Activated naive CD8-positive, alpha-beta T cell treated with anti-CD3 and anti-CD28 coated beads, Interleukin-2, amount 50 U/mL, for 24 hours (primary cell): Measurements from ENCODE around the gene FAM193B.
"Not testable (repeated sequence)": the region's sequence is repeated elsewhere in the genome, so short reads cannot be mapped to it uniquely, and the experiment has no call there.

Experiments
- ATAC-seq: fragments of 150-1000 bp; cut with Tn5 transposase; one replicate; pipeline ENCODE4 v1.10.0; 2021
- DNase-seq: peaks from one replicate; pipeline ENCODE4 v3.0.0; 2021
- H3K27ac Mint-ChIP-seq: one replicate; pipeline ENCODE4 v1.8.0; 2021; ENCODE audit warnings: mild to moderate bottlenecking, mixed read lengths
- H3K27me3 Mint-ChIP-seq: one replicate; pipeline ENCODE4 v1.8.0; 2021; ENCODE audit warnings: mixed read lengths
- H3K36me3 Mint-ChIP-seq: one replicate; pipeline ENCODE4 v1.8.0; 2021; ENCODE audit warnings: low read depth, mixed read lengths
- H3K4me1 Mint-ChIP-seq: one replicate; pipeline ENCODE4 v1.8.0; 2021; ENCODE audit warnings: mixed read lengths
- H3K4me3 Mint-ChIP-seq: one replicate; pipeline ENCODE4 v1.8.0; 2021; ENCODE audit warnings: mild to moderate bottlenecking, moderate library complexity, mixed read lengths
- H3K9me3 Mint-ChIP-seq: one replicate; pipeline ENCODE4 v1.8.0; 2021; ENCODE audit warnings: mixed read lengths

FAM193B gene

GRCh38 chr5:177537389-177538361 is 16.7 kb downstream of the FAM193B start:
- peaks cover 27% of the 10 kb centered on the region for H3K36me3 Mint-ChIP-seq
- no peaks in the 10 kb centered on the region for H3K27me3 Mint-ChIP-seq
- H3K9me3 Mint-ChIP-seq, result no peaks in the 10 kb centered on the region
- H3K27ac Mint-ChIP-seq, result no peak overlapping the region
- ATAC-seq (no peak), DNase-seq (no peak)
- H3K4me1 Mint-ChIP-seq, result no peaks in the 10 kb centered on the region
- H3K4me3 Mint-ChIP-seq, result no peak overlapping the region

- H3K27me3 Mint-ChIP-seq, result no peaks in the 10 kb centered on the region
- H3K36me3 Mint-ChIP-seq, result peaks cover 25% of the 10 kb centered on the region
- H3K27ac Mint-ChIP-seq, result no peak overlapping the region
- no peak for ATAC-seq
- no peak for DNase-seq
- no peaks in the 10 kb centered on the region for H3K4me1 Mint-ChIP-seq
- no peaks in the 10 kb centered on the region for H3K9me3 Mint-ChIP-seq
- H3K4me3 Mint-ChIP-seq, result no peak overlapping the region
Measured at GRCh38 chr5:177536386-177536785, 18.0 kb downstream of the FAM193B start.

DNA sequence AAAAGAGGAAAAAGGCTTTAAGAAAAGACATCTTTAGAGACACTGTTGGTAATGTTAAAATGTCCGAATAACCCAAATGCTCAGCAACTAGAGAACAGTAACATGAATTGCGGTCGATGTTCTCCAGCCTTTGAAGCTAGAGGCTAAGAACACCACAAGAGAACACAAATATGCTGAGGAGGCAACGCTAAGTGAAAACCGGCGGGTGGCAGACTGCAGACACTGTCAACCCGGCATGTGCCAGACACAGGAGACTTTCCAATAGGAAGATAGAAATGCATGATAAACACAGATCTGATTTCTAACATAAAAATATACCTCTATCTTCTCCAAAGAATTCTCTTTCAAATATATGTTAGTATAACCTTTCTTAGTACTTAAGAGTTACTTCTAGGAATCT is 19.2 kb downstream of the FAM193B start:
- Mint-ChIP-seq H3K9me3 (no peaks in the 10 kb centered on the region), H3K27me3 (no peaks in the 10 kb centered on the region), H3K4me1 (no peaks in the 10 kb centered on the region), H3K4me3 (no peak overlapping the region), H3K36me3 (peaks cover 25% of the 10 kb centered on the region), H3K27ac (no peak overlapping the region)
- DNase-seq (no peak), ATAC-seq (no peak)

DNA sequence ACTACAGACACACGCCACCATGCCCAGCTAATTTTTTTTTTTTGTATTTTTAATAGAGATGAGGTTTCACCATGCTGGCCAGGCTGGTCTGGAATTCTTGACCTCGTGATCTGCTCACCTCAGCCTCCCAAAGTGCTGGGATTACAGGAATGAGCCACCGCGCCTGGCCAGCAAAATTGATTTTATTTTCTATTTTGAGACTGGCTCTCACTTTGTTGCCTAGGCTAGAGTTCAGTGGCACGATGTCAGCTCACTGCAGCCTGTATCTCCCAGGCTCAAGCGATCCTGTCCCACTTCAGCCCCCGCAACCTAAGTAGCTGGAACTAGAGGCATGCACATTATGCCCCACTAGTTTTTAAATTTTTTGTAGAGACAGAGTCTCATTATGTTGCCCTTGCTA is 19.9 kb downstream of the FAM193B start:
- not testable (repeated sequence) for H3K4me1 Mint-ChIP-seq, DNase-seq, H3K27ac Mint-ChIP-seq, ATAC-seq, H3K27me3 Mint-ChIP-seq, H3K9me3 Mint-ChIP-seq, H3K4me3 Mint-ChIP-seq
- H3K36me3 Mint-ChIP-seq, result peaks cover 27% of the 10 kb centered on the region

DNA sequence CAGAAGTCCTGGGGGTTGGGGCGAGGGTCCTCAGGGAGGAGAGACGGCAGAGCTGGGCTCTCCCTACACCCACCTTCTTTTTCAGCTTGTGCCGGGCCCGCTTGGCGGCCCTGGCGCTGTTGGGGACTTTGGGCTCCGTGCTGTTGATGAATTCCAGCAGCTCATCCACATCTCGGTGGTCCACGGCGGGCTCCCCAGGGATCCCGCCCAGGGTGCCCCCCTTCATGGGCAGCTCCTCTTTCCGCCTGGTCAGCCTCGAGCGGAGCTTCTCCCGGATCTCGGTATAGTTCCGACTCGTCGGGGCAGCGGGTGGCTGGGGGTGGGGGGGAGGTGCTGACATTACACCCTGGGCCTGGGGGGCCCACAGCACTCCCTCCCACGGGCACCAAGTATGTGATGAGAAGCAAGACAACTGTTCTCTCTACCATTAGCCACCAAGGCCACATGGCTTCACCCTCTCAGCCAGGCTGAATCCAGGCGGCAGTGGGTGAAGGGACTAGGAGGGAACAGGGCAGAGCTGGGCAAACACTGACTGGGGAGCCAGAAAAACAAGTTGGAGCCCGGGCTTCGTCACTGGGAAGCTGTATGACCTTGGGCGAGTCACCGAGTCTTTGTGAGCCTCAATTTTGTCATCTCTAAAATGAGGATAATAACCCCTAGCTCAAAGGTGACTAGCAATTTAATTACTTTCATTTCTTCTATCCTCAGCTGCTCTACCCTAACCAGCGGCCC is 23.0 kb downstream of the FAM193B start:
- Mint-ChIP-seq H3K27me3 (no peaks in the 10 kb centered on the region), H3K36me3 (peaks cover 21% of the 10 kb centered on the region)
- no peak for ATAC-seq

GRCh38 chr5:177530638-177531037 is 23.7 kb downstream of the FAM193B start:
- no peaks in the 10 kb centered on the region for H3K9me3 Mint-ChIP-seq
- DNase-seq, result no peak
- no peak overlapping the region for H3K4me3 Mint-ChIP-seq
- H3K4me1 Mint-ChIP-seq, result no peaks in the 10 kb centered on the region
- no peak for ATAC-seq
- peaks cover 22% of the 10 kb centered on the region for H3K36me3 Mint-ChIP-seq
- no peaks in the 10 kb centered on the region for H3K27me3 Mint-ChIP-seq
- peak overlapping the region; percentile 36 for H3K27ac Mint-ChIP-seq

More for the DNA sequence above, 23.0 kb downstream of the FAM193B start:
- H3K4me1 Mint-ChIP-seq, result no peaks in the 10 kb centered on the region
- no peak overlapping the region for H3K27ac Mint-ChIP-seq
- no peak overlapping the region for H3K4me3 Mint-ChIP-seq
- no peaks in the 10 kb centered on the region for H3K9me3 Mint-ChIP-seq
- no peak for DNase-seq

- DNase-seq (no peak), ATAC-seq (no peak)
- no peaks in the 10 kb centered on the region for H3K27me3 Mint-ChIP-seq
- peaks cover 24% of the 10 kb centered on the region for H3K36me3 Mint-ChIP-seq
- no peak overlapping the region for H3K27ac Mint-ChIP-seq
- H3K4me1 Mint-ChIP-seq, result no peaks in the 10 kb centered on the region
- H3K9me3 Mint-ChIP-seq, result no peaks in the 10 kb centered on the region
- H3K4me3 Mint-ChIP-seq, result no peak overlapping the region
Measured at GRCh38 chr5:177529247-177530203, 24.8 kb downstream of the FAM193B start.

- no peak for ATAC-seq
- Mint-ChIP-seq H3K27ac (no peak overlapping the region), H3K9me3 (no peaks in the 10 kb centered on the region), H3K27me3 (no peaks in the 10 kb centered on the region), H3K4me3 (no peak overlapping the region), H3K4me1 (no peaks in the 10 kb centered on the region), H3K36me3 (peaks cover 20% of the 10 kb centered on the region)
- no peak for DNase-seq
Measured at GRCh38 chr5:177528631-177529030, 25.7 kb downstream of the FAM193B start.

DNA sequence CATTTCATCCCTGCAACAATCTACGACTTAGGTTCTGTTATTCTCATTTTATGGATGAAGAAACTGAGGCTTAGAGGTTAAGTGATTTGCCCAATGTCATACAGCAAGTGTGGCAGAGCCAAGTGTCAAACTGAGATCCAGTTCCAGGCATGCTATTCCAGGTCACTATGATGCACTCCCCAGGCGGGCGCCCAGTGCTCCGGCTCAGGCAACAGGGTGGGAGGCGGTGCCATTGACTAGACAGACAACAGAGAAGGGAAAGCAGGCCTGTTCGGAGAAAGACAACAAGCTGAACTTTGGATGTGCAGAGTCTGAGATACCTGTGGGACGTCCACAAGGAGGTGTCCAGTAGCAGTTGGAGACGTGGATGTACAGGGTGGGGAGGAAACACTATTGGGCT is 26.8 kb downstream of the FAM193B start:
- Mint-ChIP-seq H3K9me3 (no peaks in the 10 kb centered on the region), H3K4me3 (no peak overlapping the region), H3K27me3 (no peaks in the 10 kb centered on the region), H3K27ac (no peak overlapping the region), H3K4me1 (no peaks in the 10 kb centered on the region), H3K36me3 (peaks cover 15% of the 10 kb centered on the region)
- ATAC-seq, result no peak
- DNase-seq, result no peak

- H3K27me3 Mint-ChIP-seq, result no peaks in the 10 kb centered on the region
- no peak for ATAC-seq
- peaks cover 14% of the 10 kb centered on the region for H3K36me3 Mint-ChIP-seq
- no peaks in the 10 kb centered on the region for H3K4me1 Mint-ChIP-seq
- no peak overlapping the region for H3K4me3 Mint-ChIP-seq
- no peaks in the 10 kb centered on the region for H3K9me3 Mint-ChIP-seq
- H3K27ac Mint-ChIP-seq, result no peak overlapping the region
- no peak for DNase-seq
Measured at GRCh38 chr5:177526791-177527190, 27.6 kb downstream of the FAM193B start.

DNA sequence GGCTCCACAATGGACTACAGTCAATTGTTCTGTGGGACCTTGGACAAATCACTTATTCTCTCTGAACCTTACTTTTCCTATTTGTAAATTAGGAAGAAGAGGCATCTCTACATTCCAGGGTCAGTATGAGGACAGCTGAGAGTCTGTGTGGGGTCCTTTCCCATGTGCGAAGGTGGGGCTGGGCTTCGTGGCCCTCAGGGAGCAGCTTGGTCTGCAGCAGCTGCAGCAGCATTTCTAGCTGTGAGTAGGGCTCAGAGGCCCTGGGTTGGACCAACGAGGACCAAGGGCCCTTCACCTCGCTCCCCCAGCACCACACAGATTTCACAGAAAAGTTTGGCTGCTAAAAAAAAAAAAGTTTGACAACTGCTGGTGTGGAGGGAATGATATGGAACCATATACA is 28.2 kb downstream of the FAM193B start:
- Mint-ChIP-seq H3K4me3 (no peak overlapping the region), H3K27ac (no peak overlapping the region), H3K36me3 (peaks cover 19% of the 10 kb centered on the region), H3K4me1 (peaks cover 6% of the 10 kb centered on the region), H3K27me3 (no peaks in the 10 kb centered on the region), H3K9me3 (no peaks in the 10 kb centered on the region)
- ATAC-seq, result no peak
- no peak for DNase-seq

DNA sequence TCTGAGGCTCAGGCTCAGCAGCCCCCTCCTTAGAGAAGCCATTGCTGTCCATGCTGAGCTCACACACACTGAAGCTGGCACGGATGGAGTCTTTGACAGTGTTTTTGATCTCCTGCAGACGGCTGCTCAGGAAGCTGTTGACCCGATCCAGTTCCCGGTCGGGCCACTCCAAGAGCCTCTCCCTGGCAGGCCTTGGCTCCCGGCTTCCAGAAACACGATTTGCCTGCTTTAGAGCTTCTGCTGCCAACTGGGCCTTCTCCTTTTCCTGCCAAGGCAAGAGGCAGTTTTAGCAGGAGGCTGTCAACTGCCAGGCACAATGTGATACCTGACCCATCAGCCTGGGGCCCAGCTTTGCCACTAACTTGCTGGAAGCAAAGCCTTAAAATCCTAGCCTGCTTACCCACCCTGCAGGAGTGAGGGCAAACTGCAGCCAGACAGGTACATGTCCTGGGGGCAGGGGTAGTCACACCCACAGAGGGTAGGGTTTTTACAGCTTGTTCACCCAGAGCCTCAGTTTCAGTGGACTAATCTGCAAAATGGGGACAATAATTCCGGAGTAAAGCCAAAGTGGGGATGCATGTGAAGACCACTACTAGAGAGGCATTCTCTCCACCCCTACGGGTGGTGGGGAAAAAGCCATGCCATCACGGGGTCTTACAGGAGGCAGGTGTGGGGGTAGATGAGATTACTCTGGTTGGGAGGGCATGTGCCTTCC is 29.3 kb downstream of the FAM193B start:
- Mint-ChIP-seq H3K27ac (no peak overlapping the region), H3K27me3 (no peaks in the 10 kb centered on the region), H3K4me1 (peaks cover 12% of the 10 kb centered on the region), H3K4me3 (no peak overlapping the region), H3K36me3 (peaks cover 15% of the 10 kb centered on the region), H3K9me3 (no peaks in the 10 kb centered on the region)
- no peak for DNase-seq
- ATAC-seq, result no peak

DNA sequence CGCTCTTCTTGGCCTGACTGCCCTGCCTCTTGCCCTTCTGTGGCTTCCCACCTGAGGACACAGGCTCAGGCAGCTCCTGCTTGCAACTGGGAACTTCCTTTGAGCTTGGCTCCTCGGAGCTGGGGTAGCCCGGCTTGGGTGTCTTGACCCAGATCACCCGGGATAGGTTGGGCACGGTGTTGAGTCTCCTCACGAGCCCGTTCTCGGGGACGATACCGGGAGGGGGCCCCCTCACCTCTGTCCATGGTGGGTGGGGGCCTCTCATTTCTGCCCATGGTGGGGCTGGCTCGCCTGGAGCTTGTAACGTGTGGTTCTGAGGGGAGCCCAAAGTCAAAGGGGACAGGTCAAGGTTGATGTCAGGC is 29.8 kb downstream of the FAM193B start:
- Mint-ChIP-seq H3K36me3 (peaks cover 18% of the 10 kb centered on the region), H3K27me3 (no peaks in the 10 kb centered on the region), H3K27ac (no peak overlapping the region), H3K9me3 (no peaks in the 10 kb centered on the region), H3K4me3 (no peak overlapping the region), H3K4me1 (peaks cover 17% of the 10 kb centered on the region)
- no peak for DNase-seq
- ATAC-seq, result no peak
